Measurements from ENCODE around the gene PPP1R1C.

PPP1R1C gene

GRCh38 chr2:181971032-181971431 is 14.6 kb upstream of the PPP1R1C start:
- no peak for DNase-seq

DNA sequence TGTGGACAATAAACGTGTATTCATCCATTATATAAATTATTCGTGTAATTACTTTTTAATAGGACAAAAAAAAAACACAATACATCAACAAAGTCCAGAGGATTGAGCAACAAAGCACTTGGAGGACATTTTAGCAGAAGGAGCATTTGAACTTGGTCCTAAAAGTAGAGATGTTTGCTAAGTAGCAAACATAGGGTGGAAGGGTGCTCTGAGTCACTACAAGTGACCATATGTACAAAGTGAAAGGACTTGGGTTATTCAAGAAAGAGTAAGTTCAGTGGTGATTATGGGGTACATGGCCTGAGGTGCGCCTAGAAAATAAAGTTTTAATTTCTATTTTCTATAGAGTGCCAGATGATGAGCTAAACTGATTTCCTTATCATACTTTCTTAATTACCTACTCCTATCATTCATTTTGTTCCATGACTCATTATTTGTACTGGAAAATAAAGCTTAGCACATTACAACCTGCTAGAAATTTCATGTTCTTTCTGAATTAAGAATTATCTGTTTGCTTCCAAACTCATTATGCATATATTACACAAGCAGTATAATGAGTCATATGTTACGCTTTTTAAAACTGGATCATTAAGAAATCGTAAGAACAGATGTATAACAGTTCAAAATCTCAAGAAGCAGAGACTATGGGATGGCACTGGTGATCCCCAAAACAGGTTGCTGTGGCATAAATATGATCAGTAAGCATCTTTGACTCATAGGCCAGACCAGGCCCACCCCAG is 13.1 kb upstream of the PPP1R1C start:
- no peak for DNase-seq

- no peak for DNase-seq
Observed at GRCh38 chr2:181973171-181973783, 12.4 kb upstream of the PPP1R1C start.

- DNase-seq = no peak
Observed at GRCh38 chr2:181977661-181978350, 7.8 kb upstream of the PPP1R1C start.

DNA sequence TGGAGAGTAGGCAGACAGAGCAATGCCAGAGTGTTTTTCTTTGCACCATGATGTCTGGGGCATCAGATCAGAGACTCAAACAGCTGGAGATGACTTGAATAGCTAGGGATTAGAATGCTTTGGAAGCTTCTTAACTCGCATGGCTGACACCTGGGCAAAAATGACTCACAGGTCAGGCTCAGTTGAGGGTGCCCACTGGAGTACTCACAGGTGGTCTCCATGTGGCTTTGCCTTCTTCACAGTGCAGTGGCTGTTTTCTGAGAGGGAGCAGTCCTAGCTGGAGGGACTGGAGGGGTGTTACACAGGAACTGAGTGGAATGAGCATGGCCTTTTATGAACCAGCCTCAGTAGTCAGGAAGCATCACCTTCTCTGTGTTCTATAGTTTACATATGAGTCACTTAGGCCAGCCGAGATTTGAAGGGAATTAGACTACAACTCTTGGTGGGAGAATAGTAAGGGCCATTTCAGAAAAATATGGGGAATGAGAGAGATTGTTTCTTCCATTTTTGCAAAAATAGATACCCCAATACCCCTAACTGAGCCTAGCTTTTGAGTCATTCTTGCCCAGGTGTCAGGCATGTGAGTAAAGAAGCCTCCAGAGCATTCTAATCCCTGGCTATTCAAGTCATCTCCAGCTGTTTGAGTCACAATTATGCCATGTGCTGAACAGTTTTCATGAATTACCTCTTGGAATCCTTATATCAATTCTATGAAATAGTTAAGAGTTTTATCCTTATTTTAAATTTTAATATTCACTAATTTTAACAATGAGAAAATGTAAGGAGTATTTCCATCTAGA is 7.1 kb upstream of the PPP1R1C start:
- DNase-seq = no peak

DNA sequence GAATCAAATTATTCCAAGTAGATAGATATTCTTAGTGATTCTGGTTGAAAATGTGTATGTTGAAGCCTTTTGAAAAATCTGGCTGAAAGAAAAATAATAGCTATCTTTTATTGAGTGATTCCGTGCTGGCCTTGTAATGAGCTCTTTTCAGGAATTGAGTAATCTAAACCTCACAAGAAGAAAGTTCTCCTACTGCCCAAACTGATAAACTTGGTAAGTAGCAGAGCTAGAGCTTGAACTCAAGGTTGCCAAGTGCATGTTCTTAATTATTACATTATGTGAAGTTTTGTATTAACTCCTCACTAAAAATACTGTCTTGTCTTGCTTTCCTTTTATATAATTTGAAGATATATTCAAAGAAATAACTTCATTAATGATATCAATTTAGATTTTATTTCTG is 1.6 kb upstream of the PPP1R1C start:
- DNase-seq = no peak

- no peak for DNase-seq
Observed at GRCh38 chr2:181984814-181985631, 630 bp upstream of the PPP1R1C start.

DNA sequence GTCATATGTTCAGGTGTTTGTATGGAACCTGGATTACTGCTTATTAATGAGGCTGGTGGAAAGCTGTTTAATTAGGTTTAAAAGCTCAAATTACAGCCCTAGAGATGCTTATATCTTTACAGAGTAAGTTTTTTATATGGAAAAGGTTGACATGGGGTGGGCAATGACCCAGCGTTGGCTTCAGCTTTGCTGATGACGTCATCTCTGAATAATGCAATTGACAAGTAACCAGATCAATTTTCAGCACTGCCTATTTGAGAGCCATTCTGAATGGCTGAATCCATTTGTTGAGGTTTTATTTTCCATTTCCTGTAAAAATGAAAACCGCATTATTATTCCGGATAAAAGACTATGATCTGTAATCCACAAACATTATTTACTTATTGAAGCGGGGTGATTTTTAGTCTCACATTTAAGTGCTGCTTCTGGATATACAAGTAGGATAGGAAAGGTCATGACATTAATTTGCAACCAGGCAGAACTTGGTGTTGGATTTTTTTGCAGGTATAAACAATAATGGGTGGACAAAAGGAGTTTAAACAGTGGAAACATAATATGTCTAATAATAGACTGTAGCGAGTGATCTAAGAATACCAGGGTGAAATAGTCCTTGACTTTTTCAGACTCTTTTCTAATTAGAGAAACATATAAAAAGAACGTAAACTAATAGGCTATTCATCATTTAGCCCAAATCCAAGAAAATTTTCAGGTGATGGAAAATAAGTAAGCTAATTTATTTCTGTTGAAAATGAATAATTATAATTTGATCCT is 2.7 kb downstream of the PPP1R1C start:
- DNase-seq = no peak

GRCh38 chr2:181989099-181989498 is 3.4 kb downstream of the PPP1R1C start:
- no peak for DNase-seq

- DNase-seq = no peak
Observed at GRCh38 chr2:181991171-181991885, 5.7 kb downstream of the PPP1R1C start.

DNA sequence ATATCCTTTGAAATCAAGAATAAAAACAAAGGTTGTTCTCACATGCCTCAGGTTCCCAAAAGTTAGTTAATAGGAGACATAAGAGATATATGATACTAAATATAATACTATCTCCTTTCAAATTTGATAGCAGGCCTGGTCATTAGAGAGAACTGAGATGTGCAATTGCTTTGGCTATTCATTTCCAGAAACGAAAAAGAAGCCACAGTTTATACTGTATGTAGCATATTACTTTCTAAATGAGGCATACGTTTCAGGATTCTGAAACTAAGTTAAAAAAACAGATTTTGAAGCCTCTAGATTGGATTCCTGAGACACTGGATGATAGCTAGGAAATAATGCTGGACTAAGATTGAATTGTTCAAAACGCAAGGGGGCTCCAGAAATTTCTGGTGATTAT is 7.1 kb downstream of the PPP1R1C start:
- no peak for DNase-seq

GRCh38 chr2:181995289-181995688 is 9.6 kb downstream of the PPP1R1C start:
- no peak for DNase-seq

DNA sequence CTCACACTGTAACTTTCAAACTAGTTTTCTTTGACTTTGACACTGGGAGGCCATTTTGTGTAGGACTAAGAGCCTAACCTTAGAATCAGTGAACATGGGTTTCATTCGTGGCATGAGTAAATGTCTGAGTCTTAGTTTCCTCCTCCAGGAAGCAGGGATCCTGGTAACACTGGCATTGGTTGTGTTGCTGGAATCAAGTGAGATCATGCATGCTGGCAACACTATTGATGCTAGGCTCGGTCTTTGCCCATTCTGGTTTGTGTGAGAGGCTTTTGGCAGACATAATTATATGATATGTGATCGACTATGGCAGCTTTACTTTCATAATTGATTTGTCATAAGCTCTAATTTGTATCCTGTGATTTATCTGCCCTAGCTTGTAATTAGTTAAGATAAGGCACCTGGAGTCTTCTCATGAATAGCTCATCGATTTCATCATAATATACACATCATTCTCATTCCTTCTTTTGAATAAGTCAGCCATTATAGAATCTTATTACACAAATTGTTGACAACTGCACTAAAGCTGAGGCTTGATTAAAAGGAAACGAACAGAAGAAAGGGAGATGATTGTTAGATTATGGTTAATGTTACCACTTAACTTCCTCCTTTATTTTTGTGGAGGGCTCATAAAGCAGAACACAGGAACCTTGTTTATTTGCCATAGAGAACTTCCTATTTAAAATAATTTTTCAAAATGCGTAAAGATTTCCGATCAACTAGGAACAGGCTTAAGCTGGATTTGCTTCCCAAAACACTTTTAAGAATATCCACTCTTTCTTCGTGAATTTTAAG is 12.6 kb downstream of the PPP1R1C start:
- no peak for DNase-seq

DNA sequence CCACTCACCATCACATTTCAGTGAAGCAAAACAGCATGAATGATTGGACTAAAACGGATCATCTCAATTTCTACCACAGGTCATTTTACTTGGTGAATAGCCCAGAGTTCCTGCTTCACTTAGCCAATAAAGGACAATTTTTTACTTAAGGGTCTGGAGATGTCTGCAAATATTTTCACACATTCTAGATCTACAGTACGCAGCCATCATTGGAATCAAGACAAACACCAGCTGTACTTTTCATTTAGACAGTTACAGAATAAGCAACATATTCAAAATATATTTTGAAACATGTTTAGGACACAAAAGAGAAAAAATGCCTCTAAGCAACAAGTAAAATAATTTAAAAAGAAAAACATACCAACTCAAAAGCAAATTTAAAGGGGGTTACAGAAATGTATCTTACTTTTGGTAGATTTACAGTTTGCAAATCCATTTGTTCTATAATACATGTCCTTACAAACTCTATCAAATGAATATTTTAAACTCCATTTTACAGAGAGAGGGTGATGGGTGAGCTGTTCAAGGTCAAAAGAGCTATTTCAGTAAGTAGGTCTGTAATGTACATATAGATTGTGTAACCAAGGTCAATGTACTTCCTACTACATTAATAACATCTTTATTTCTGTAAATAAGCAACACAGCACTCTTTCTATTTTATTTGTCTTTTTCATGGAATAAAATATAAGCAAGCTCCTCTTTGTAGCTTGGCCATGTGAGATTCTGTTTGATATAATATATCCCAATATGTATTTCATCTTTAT is 13.4 kb downstream of the PPP1R1C start:
- DNase-seq = no peak

DNA sequence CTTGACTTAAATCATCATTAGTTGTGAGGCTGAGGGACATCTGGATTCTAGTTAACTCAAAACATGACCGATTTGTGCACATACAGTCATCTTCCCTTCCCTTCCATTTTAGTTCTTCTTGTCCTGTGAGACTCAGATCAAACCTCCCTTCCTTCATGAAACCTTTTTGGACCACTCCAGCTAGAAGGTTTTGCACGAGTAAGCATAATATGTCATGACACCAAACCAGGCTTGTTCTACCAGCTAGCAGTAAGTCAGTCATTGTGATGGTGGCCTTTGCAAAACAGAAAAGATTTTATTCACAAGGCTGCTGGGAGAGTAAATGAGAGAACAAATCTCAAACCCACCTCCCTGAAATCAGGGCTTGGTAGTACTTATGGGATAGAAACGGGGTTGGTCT is 14.3 kb downstream of the PPP1R1C start:
- DNase-seq = no peak

DNA sequence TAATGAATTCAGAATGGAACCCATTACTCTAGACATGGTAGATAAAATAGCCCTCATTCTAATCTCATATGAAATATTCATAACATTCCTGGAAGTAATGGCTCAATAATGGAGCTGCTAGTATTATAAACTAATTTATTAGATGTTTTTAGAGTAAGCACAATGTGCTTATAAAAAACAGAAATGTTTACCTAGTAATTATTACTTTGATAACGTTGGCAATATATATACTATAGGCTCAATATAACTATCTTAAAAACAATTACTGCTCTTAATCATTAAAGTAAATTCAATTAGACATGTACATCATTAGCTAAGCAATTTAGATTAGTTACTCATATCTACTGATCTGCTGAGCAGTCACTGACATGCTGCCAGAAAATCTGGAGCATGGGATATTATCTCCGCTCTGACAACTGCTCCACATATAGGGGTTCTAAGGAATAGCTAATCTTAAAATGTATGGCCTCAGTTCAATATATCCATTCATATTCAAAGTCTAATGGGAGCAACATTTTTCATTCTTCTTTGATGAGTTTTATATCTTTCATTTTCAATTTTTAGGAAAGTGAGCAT is 19.4 kb downstream of the PPP1R1C start:
- no peak for DNase-seq

DNA sequence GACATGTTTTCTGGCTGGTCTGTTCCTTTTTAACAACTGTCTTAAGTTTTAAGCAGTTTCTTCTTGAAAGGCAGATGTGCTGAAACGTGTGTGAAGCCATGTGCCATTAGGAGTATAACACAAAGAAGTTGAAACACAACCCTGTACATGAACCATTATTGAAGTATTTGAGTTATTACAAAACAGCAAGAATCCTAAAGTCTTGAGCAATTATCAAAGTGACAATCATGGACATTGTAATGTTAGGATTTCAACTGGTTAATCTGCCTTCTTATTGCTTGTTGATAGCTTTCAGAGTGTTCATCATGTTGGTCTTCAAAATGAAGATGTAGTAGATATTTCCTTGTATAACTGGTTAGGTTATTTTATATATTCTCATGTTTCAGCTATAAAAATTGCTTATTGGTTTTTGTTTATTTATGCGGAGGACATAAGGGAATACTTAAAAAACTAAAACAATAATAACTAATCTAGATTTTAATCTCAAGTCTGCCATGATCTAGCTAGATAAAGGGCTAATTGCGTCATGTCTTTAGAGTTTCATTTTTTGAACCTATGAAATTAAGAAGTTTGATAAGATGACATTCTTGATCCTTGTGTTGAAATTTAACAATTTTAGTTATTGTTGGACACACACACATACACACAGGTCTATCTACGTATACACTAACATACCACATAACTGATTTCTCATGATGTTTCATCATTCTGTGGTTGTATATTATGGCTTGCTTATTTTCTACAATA is 21.1 kb downstream of the PPP1R1C start:
- no peak for DNase-seq

DNA sequence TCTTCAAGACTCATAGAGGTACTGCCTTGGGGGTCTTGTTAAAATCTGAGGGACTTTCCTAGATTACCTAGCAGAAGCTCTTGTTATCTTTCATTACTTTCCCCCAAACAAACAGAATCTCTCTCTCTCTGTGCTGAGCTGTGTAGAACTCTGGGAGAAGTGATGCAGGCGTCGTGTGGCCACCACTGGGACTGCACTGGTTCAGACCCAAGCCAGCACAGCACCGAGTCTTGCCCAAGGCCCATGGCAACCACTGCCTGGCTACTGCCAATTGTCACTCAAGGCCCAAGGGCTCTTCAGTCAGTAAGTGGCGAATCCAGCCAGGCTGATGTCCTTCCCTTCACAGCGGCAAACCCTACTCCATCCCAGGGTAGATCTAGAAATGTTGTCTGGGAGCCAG is 28.6 kb downstream of the PPP1R1C start:
- DNase-seq = no peak

Measured in right kidney (tissue), 1 donor.